Panc1 (cell line): Measurements from ENCODE around the gene CCDC174. TPM values are rescaled to one million over a fixed set of nuclear protein-coding genes. Genes with fewer than 3 reads are reported as not detected.

ENCODE experiments used
- ATAC-seq: fragments of 200-7000 bp; cut with Tn5 transposase; 2 replicates; pipeline ENCODE4 v1.9.1; 2020; ENCODE audit warnings: mild to moderate bottlenecking, moderate library complexity
- BruUV-seq: library from RNA; stranded (reverse); fragments of 400-500 nt; replicated peaks from 2 replicates; lab custom pipeline; 2021; lab: Mats Ljungman, UMichigan
- CTCF ChIA-PET: fragments of 300-600 bp; sonication (Branson Sonifier 250); formaldehyde crosslinking; loops from one replicate; lab custom pipeline; 2022; ENCODE audit warnings: antibody characterized with exemption; lab: Charles Lee
- POLR2A ChIA-PET: fragments of 300-600 bp; sonication (Branson Sonifier 250); formaldehyde crosslinking; loops from one replicate; lab custom pipeline; 2022; ENCODE audit warnings: antibody characterized with exemption; lab: Charles Lee
- DNase-seq: peaks from one replicate; pipeline ENCODE4 v3.0.0-alpha.2; 2010; ENCODE audit warnings: low read depth, low spot score
- H3K27ac ChIP-seq: 2 replicates; pipeline ENCODE4 v1.5.1; 2011; ENCODE audit warnings: mild to moderate bottlenecking, low read length, inconsistent platforms
- H3K27me3 ChIP-seq: fragments of 200-500 bp; sonication (Bioruptor generic); 2 replicates; pipeline ENCODE4 v1.6.0; 2014; ENCODE audit warnings: low read length, inconsistent platforms; ENCODE audit not compliant: control insufficient read depth, insufficient read depth
- H3K36me3 ChIP-seq: fragments of 200-500 bp; sonication (Bioruptor generic); 2 replicates; pipeline ENCODE4 v1.5.1; 2014; ENCODE audit warnings: inconsistent platforms, mild to moderate bottlenecking, low read length, moderate library complexity; ENCODE audit not compliant: control insufficient read depth, insufficient read depth
- H3K4me1 ChIP-seq: 2 replicates; pipeline ENCODE4 v1.5.1; 2011; ENCODE audit warnings: inconsistent platforms, mild to moderate bottlenecking, low read length, moderate library complexity; ENCODE audit not compliant: control insufficient read depth, insufficient read depth
- H3K4me3 ChIP-seq, 2 experiments: 2 replicates each; pipeline ENCODE4 v1.5.1; 2011 to 2012; ENCODE audit warnings: low read depth in 2 of 2, low read length in 2 of 2, mild to moderate bottlenecking in 2 of 2, inconsistent platforms in 1 of 2, moderate library complexity in 1 of 2
- H3K9me3 ChIP-seq: fragments of 200-500 bp; sonication (Bioruptor generic); 2 replicates; pipeline ENCODE4 v1.5.1; 2014; ENCODE audit warnings: low read depth, mild to moderate bottlenecking, inconsistent platforms, low read length, moderate library complexity; ENCODE audit not compliant: control insufficient read depth, insufficient read depth
- POLR2AphosphoS5 ChIP-seq: IDR thresholded peaks from 2 replicates; pipeline ENCODE4 v1.6.1; 2012; ENCODE audit warnings: mild to moderate bottlenecking, low read depth, low read length, moderate library complexity
- SIN3A ChIP-seq: IDR thresholded peaks from 2 replicates; pipeline ENCODE4 v1.6.1; 2012; ENCODE audit warnings: low read depth, mild to moderate bottlenecking, low read length, moderate library complexity, borderline replicate concordance; ENCODE audit not compliant: insufficient read depth
- TCF7L2 ChIP-seq: IDR thresholded peaks from 2 replicates; pipeline ENCODE4 v1.6.1; 2011; ENCODE audit warnings: mild to moderate bottlenecking, low read depth, low read length, inconsistent platforms
- in situ Hi-C: cut with HindIII; loops from 2 replicates; pipeline ENCODE4 v1.10.0; 2016; ENCODE audit warnings: low sequenced_read_pairs, low pct_unique_long_range_greater_than_20kb
- intact Hi-C: fragments of 100-400 bp; cut with micrococcal nuclease; formaldehyde crosslinking; loops from one replicate; pipeline ENCODE4 v1.10.0; 2022; ENCODE audit not compliant: unreplicated experiment
- total RNA-seq: library from RNA; stranded (reverse); gene quantifications from one replicate; pipeline ENCODE4 v1.2.1, GENCODE V29; 2021; ENCODE audit not compliant: unreplicated experiment
- TF ChIP-seq, protein P1 (sequence below), 2 experiments: IDR thresholded peaks; 2 replicates each; pipeline ENCODE4 v1.6.1; 2011 to 2012; ENCODE audit warnings: low read depth in 2 of 2, control low read depth in 1 of 2, low read length in 1 of 2, mild to moderate bottlenecking in 1 of 2, moderate library complexity in 1 of 2; ENCODE audit not compliant: insufficient read depth in 1 of 2
- TF ChIP-seq, protein P2 (sequence below): fragments of 450-650 bp; IDR thresholded peaks from 2 replicates; pipeline ENCODE4 v1.5.1; 2017; ENCODE audit warnings: mild to moderate bottlenecking

CCDC174 gene
- total RNA-seq, 1 experiment from 2014 or later = 10.6 TPM

DNA sequence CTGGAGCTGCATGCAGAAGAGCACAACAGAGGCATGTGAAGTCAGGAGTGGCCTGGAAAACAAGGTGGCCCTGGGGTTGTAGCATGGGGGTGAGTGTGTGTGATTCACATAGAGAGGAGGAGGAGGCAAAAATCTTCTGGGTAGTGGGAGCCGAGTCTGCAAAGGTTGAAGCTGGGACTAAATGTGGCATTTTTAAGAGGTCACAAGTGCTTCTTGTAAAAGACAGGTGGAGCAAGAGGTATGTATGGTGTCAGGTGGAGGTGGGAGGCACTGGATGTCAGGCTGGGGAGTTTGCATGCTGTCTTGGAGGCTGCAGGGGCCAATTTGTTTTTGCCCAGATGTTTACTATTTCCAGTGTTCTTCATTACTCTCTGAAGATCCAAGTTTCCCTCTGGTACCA lies 65.7 kb downstream of the CCDC174 start:
- H3K4me1 ChIP-seq = no peaks in the 10 kb centered on the region
- H3K36me3 ChIP-seq = no peaks in the 10 kb centered on the region
- TF ChIP-seq, protein P1, sequence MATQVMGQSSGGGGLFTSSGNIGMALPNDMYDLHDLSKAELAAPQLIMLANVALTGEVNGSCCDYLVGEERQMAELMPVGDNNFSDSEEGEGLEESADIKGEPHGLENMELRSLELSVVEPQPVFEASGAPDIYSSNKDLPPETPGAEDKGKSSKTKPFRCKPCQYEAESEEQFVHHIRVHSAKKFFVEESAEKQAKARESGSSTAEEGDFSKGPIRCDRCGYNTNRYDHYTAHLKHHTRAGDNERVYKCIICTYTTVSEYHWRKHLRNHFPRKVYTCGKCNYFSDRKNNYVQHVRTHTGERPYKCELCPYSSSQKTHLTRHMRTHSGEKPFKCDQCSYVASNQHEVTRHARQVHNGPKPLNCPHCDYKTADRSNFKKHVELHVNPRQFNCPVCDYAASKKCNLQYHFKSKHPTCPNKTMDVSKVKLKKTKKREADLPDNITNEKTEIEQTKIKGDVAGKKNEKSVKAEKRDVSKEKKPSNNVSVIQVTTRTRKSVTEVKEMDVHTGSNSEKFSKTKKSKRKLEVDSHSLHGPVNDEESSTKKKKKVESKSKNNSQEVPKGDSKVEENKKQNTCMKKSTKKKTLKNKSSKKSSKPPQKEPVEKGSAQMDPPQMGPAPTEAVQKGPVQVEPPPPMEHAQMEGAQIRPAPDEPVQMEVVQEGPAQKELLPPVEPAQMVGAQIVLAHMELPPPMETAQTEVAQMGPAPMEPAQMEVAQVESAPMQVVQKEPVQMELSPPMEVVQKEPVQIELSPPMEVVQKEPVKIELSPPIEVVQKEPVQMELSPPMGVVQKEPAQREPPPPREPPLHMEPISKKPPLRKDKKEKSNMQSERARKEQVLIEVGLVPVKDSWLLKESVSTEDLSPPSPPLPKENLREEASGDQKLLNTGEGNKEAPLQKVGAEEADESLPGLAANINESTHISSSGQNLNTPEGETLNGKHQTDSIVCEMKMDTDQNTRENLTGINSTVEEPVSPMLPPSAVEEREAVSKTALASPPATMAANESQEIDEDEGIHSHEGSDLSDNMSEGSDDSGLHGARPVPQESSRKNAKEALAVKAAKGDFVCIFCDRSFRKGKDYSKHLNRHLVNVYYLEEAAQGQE (IDR thresholded peaks at IDR 0.05; ENCODE audit: insufficient read depth in 1 of 2, low read depth in 2 of 2, low read length in 1 of 2) = no peak
- TF ChIP-seq, protein P2, sequence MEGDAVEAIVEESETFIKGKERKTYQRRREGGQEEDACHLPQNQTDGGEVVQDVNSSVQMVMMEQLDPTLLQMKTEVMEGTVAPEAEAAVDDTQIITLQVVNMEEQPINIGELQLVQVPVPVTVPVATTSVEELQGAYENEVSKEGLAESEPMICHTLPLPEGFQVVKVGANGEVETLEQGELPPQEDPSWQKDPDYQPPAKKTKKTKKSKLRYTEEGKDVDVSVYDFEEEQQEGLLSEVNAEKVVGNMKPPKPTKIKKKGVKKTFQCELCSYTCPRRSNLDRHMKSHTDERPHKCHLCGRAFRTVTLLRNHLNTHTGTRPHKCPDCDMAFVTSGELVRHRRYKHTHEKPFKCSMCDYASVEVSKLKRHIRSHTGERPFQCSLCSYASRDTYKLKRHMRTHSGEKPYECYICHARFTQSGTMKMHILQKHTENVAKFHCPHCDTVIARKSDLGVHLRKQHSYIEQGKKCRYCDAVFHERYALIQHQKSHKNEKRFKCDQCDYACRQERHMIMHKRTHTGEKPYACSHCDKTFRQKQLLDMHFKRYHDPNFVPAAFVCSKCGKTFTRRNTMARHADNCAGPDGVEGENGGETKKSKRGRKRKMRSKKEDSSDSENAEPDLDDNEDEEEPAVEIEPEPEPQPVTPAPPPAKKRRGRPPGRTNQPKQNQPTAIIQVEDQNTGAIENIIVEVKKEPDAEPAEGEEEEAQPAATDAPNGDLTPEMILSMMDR = no peak
- TF ChIP-seq SIN3A = no peak
- TF ChIP-seq POLR2AphosphoS5 = no peak
- no peak for TF ChIP-seq TCF7L2
- H3K9me3 ChIP-seq = no peaks in the 10 kb centered on the region
- no peak overlapping the region for H3K4me3 ChIP-seq
- ChIA-PET CTCF (no interaction called here), POLR2A (no interaction called here)
- H3K27ac ChIP-seq = no peak overlapping the region
- in situ Hi-C loops (no loop called here), intact Hi-C loops (no loop called here)
- no peaks in the 10 kb centered on the region; the same call in 1 of the 2 replicates for H3K27me3 ChIP-seq
- DNase-seq = no peak
- ATAC-seq = no peak
- no TSS peak for BruUV-seq

DNA sequence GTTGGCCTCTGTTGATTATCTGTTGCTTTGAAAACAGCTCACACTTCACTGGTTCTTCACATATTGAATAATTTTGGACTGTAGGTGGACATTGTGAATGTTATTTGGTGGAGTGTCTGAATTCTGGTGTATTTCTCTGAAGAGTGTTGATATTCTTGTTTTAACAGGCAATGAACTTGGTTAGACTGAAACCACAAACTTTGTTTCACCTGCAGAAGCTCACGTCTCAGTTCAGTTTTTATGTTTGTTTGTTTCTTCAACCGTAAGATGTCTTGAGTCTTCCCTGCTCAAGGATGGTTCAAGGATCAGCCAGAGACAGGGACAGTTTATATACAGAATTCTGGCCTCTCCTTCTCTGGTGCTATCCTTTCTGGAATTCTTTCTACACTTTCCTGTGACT lies 67.0 kb downstream of the CCDC174 start:
- TF ChIP-seq TCF7L2 = no peak
- TF ChIP-seq, protein P1 (IDR thresholded peaks at IDR 0.05; ENCODE audit: insufficient read depth in 1 of 2, low read depth in 2 of 2, low read length in 1 of 2) = no peak
- TF ChIP-seq POLR2AphosphoS5 = no peak
- intact Hi-C loops = no loop called here
- DNase-seq (no peak), ATAC-seq (no peak)
- no peaks in the 10 kb centered on the region for H3K36me3 ChIP-seq
- no peak overlapping the region for H3K4me3 ChIP-seq
- no peak overlapping the region for H3K27ac ChIP-seq
- ChIA-PET POLR2A (no interaction called here), CTCF (no interaction called here)
- BruUV-seq = no TSS peak
- no peaks in the 10 kb centered on the region for H3K4me1 ChIP-seq
- no peaks in the 10 kb centered on the region for H3K9me3 ChIP-seq
- in situ Hi-C loops = no loop called here
- H3K27me3 ChIP-seq = no peaks in the 10 kb centered on the region; the same call in 1 of the 2 replicates
